NT2/D1 (cell line): ENCODE results near the gene RGL2.

Experiments used
- SUZ12 ChIP-seq: IDR thresholded peaks from 2 replicates; pipeline ENCODE4 v1.6.1; 2011; ENCODE audit not compliant: insufficient read length, insufficient read depth; ENCODE audit errors: extremely low read depth
- YY1 ChIP-seq: IDR thresholded peaks from 2 replicates; pipeline ENCODE4 v1.6.1; 2011; ENCODE audit not compliant: insufficient read length, insufficient read depth

- TF ChIP-seq SUZ12, result no peak
- no peak for TF ChIP-seq YY1
Observed at GRCh38 chr6:33279971-33280511, 18.7 kb downstream of the RGL2 start.
